IPS-18a (cell line): Measurements from ENCODE around the gene GKAP1.
"Not testable (repeated sequence)": the region's sequence is repeated elsewhere in the genome, so short reads cannot be mapped to it uniquely, and the experiment has no call there.

Experiments
- H3K27ac ChIP-seq: one replicate; pipeline ENCODE4 v1.5.1; 2013; ENCODE audit warnings: low read length
- H3K27me3 ChIP-seq: one replicate; pipeline ENCODE4 v1.6.1; 2013; ENCODE audit warnings: mild to moderate bottlenecking, low read length; ENCODE audit not compliant: control insufficient read depth, insufficient read depth
- H3K36me3 ChIP-seq: one replicate; pipeline ENCODE4 v1.6.1; 2013; ENCODE audit warnings: low read depth, low read length; ENCODE audit not compliant: control insufficient read depth
- H3K4me1 ChIP-seq: one replicate; pipeline ENCODE4 v1.6.1; 2013; ENCODE audit warnings: low read depth, low read length; ENCODE audit not compliant: control insufficient read depth
- H3K4me3 ChIP-seq: one replicate; pipeline ENCODE4 v1.5.1; 2013; ENCODE audit warnings: low read length
- H3K9ac ChIP-seq: one replicate; pipeline ENCODE4 v1.6.1; 2013; ENCODE audit warnings: mild to moderate bottlenecking, low read length, moderate library complexity
- H3K9me3 ChIP-seq: one replicate; pipeline ENCODE4 v1.6.1; 2013; ENCODE audit warnings: low read depth, low read length; ENCODE audit not compliant: control insufficient read depth

Gene GKAP1

DNA sequence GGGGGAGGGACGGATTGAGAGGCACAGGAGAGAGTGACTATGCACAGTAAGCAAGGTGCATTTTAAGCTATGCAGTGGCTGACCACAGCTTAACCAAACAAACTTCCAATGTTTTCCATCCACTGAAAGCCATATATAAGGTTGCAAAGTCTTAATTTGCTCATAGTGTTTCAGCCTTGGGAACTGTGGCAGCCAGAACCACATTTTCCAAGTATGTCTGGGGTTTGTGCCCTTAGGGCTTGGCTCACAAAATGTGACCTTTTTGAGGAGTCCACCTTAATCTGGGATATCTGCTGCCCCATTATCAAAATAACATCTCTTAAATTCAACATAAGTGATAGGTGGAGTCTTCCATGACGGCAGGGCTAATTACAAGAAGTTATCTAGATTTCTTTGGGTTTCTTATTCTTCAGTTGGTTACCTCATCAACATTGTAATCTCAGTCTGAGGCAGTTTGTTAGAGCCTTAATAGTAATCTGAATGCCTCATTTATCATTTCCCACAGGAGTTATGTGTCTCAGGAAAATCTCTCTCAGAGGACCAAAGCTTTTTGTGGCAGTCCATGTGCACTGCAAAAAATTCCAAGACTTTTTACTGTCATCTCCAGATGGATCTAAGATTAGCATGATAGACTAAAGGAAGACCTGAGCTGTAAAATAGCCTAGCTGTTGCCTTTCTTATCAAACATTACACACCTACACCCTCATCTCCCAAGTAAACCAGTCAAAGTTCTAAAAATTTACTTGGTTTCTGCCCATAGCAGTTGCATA lies 94.7 kb downstream of the GKAP1 start:
- Histone ChIP-seq H3K27ac (no peak overlapping the region), H3K36me3 (no peaks in the 10 kb centered on the region), H3K27me3 (no peaks in the 10 kb centered on the region), H3K9ac (no peak overlapping the region), H3K4me3 (no peak overlapping the region), H3K9me3 (no peaks in the 10 kb centered on the region), H3K4me1 (no peaks in the 10 kb centered on the region)

DNA sequence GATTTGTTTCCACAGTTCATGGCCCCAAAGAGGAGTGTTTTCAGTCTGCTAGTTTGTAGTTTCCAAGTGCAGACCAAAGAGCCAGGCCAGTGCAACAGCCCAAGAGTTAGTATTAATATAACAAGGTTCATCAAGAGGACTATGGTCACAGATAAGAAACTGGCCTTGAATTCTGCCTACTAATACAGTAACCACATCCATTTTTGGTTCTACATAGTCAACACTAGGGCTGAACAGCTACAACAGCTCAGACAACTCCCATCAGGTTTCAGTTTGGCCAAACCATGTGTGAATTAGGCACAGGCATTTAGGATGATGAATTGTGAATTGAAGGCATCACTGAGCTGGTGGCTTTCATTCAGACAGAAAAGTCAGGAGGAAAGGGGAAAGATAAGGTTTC lies 96.1 kb downstream of the GKAP1 start:
- H3K27me3 ChIP-seq = no peaks in the 10 kb centered on the region
- no peak overlapping the region for H3K4me3 ChIP-seq
- H3K36me3 ChIP-seq = no peaks in the 10 kb centered on the region
- H3K9ac ChIP-seq = no peak overlapping the region
- no peaks in the 10 kb centered on the region for H3K4me1 ChIP-seq
- no peaks in the 10 kb centered on the region for H3K9me3 ChIP-seq
- no peak overlapping the region for H3K27ac ChIP-seq

DNA sequence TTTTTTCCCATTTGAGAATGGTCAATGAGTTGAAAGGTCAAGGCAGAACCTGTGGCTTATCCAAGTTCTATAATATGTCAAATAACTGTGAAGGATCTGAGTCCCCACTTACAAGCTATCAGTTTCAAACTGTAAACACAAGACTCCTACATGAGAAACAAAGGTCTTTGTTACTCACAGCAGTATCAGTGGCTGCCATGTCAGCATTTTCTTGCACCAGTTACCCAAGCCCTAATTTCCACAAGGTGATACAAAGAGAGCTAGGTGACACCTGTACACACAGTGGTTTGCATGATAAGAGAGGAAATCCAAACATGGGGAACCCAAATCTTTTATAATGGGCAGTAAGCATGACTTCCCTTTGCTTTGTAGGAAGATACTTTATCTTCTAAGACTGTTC lies 101.8 kb downstream of the GKAP1 start:
- Histone ChIP-seq H3K4me3 (no peak overlapping the region), H3K27me3 (no peaks in the 10 kb centered on the region), H3K9me3 (no peaks in the 10 kb centered on the region), H3K27ac (no peak overlapping the region), H3K4me1 (no peaks in the 10 kb centered on the region), H3K9ac (no peak overlapping the region), H3K36me3 (no peaks in the 10 kb centered on the region)

DNA sequence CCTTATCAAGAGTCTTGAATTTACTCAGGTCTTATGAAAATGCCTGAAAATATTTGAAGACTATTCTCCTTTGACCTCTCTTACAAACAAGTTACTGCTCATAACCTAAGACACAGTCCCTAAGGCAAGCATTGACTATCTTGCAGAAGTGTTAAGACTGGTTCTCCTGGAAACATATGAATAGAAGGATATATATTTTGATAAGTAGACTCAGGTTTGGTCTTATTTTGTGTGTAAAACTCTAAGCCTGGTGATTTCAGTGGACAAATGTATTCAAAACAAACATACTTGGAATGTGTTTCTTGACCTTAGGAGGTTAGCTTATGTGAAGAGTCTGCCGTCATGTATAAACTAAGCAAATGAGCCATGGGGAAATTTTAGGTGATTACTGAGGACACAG lies 102.3 kb downstream of the GKAP1 start:
- Histone ChIP-seq H3K9me3 (no peaks in the 10 kb centered on the region), H3K27ac (no peak overlapping the region), H3K27me3 (no peaks in the 10 kb centered on the region), H3K36me3 (no peaks in the 10 kb centered on the region), H3K4me1 (no peaks in the 10 kb centered on the region), H3K4me3 (no peak overlapping the region), H3K9ac (no peak overlapping the region)

DNA sequence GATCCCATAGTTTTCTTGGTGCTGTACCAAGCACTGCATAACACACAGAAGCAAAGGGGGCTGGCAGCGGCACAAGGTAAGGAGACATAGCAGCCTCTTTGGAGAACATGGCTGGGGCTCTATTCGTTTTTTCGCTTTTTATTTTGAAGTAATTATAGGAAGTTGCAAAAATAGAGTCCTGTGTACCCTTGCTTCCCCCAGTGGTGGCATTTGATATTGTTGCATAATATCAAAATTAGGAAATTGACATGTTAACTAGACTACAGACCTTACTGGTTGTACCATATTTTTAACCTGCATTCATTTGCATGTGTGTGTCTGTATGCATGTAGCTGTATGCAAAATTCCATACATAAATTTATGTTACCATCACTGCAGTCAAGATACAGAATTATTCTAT lies 103.2 kb downstream of the GKAP1 start:
- H3K9ac ChIP-seq = no peak overlapping the region
- H3K4me3 ChIP-seq = no peak overlapping the region
- H3K27me3 ChIP-seq = no peaks in the 10 kb centered on the region
- H3K36me3 ChIP-seq = no peaks in the 10 kb centered on the region
- H3K27ac ChIP-seq = no peak overlapping the region
- H3K9me3 ChIP-seq = no peaks in the 10 kb centered on the region
- H3K4me1 ChIP-seq = no peaks in the 10 kb centered on the region

DNA sequence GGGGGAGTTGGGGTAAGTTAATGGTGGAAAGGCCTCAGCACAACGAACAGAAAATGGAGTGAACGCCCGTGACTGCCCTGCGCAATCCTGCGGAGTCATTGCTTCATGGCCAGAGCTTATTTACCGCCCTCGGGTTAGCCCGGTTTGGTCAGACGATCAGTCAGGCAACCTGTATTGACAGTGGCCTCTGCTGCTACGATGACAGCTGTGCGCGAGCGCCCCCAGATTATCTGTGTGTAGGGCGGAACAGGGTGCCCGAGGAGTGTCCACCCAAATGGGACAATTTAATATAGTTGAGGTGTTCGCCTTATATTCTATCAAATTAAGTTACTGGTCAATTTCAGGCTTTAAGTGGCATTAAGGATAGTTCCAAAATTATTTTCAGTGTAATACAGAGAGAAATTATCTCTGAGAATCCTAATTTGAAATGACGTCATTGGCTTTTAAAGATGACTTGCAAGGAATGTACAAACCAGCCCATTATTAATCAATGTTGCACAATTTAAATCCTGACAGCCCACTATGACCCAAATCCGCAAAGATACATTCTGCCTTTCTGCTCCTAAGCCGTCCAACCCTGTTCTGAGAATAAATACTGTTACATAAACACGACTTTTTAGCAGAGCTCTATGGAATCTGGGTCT lies 108.9 kb downstream of the GKAP1 start:
- Histone ChIP-seq H3K4me3 (peak overlapping the region; percentile 88), H3K9me3 (no peaks in the 10 kb centered on the region), H3K36me3 (no peaks in the 10 kb centered on the region), H3K9ac (peak overlapping the region; percentile 97), H3K27me3 (no peaks in the 10 kb centered on the region), H3K27ac (peak overlapping the region; percentile 99), H3K4me1 (peaks cover 8% of the 10 kb centered on the region)

DNA sequence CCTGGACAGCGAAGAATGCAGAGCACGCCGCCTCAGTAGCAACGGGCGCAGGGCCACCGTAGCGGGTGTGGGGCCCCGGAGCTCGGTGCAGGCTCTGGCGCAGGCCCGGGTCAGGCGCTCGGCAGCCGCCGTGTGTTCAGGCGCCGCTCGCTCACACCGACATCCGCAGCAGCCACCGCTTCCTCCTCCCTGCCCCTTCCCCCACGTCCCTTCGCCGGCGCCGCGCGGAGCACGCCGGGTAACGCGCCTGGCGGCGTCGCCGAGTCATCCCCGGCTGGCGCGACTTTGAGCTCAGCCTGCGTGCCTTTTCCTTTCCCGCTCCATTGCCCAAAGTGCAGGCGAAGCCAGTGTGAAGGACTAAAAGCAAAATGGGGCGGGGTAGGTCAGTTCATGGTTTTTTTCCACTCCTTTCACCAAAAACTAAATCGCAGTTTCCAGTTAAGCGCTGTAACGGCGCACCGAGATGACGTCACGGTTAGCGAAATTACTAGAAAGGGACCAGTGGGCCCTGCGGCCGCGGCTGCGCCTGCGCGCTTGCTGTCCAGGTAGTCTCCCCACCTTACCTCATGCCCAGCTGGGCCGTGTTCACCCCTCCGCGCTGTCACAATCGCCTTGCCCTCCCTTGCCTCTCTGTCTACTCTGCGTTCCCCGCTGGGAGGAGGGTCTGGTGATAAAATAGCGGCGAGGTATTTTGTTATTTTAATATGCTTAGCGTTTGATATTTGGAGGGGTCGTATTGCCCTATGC lies 109.6 kb downstream of the GKAP1 start, which contains the start of gene UBQLN1:
Gene UBQLN1, minus strand, starts transcription at position 191 of the 747 bp plus-strand sequence. CDS start 279 bp downstream, outside the sequence.
- peaks cover 8% of the 10 kb centered on the region for H3K4me1 ChIP-seq

DNA sequence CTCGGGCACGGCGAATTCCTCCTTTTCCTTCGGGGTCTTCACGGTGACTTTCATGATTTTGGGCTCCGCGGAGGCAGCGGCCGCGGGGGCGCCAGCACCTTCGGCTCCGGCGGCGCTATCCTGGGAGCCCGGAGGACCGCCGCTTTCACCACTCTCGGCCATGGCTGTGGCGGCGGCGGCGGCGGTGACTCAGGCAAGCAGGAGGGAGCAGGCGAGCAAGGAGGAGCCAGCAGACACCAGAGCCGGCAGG lies 110.1 kb downstream of the GKAP1 start:
- Histone ChIP-seq H3K27me3 (no peaks in the 10 kb centered on the region), H3K4me1 (peaks cover 8% of the 10 kb centered on the region), H3K36me3 (no peaks in the 10 kb centered on the region), H3K4me3 (peak overlapping the region; percentile 88), H3K27ac (peak overlapping the region; percentile 99), H3K9ac (peak overlapping the region; percentile 97), H3K9me3 (no peaks in the 10 kb centered on the region)

More for the DNA sequence above, 109.6 kb downstream of the GKAP1 start, which contains the start of gene UBQLN1:
- no peaks in the 10 kb centered on the region for H3K9me3 ChIP-seq
- H3K27me3 ChIP-seq = no peaks in the 10 kb centered on the region
- H3K36me3 ChIP-seq = no peaks in the 10 kb centered on the region
- H3K9ac ChIP-seq = peak within 1 kb of the TSS; percentile 97
- H3K27ac ChIP-seq = peak within 1 kb of the TSS; percentile 99
- H3K4me3 ChIP-seq = peak within 1 kb of the TSS; percentile 88

DNA sequence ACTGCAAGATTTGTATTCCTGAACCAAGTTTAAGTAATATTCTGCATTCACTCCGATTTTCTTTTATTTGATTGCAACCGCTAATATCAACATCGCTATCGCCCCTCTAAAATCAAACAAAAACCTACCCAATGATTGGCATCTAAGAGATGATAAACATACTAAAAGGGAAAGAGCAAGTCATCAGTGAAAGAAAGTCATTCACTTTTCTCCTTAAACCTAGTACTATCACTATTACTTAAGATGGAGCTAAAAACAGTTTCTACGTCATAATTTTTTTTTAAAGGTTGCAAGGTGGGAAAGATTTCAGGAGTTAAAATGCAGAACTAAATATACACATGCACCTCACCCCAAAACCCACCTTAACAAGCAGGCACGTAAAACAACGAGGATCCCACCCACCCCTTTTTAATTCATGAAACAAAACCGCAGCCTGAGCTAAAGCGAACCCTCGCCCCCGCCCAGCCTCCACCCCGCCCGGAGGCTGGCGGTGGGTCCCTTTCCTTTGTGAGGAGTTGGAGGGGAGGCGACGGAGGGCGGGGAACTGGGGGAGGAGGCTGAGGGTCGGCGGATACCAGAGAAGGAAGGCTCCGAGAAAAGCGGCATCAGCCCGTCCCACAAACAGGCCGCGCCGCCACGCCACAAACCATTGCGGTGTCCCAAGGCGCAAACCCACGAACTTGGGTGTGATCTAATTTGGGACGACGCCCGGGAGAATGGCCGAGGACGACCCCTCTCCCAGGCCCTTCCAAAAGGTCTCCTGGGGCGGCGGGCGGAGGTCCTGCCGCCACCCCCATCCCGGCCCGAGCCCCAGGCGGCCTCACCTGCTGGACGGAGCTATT lies 110.7 kb downstream of the GKAP1 start:
- Histone ChIP-seq H3K36me3 (no peaks in the 10 kb centered on the region), H3K9me3 (no peaks in the 10 kb centered on the region), H3K27ac (peak overlapping the region; percentile 99)

DNA sequence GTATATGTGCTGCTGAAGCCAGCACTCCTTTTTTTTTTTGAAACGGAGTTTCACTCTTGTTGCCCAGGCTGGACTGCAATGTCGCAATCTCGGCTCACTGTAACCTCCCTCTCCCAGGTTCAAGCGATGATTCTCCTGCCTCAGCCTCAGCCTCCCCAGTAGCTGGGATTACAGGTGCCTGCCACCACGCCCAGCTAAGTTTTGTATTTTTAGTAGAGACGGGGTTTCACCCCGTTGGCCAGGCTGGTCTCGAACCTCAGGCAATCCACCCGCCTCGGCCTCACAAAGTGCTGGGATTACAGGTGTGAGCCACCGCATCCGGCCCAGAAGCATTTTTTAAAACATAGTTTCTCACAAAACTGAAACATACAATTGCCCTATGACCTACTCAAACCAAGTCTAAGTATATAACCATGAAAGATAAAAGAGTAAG lies 112.3 kb downstream of the GKAP1 start:
- not testable (repeated sequence) for H3K9me3 ChIP-seq, H3K27ac ChIP-seq, H3K4me3 ChIP-seq, H3K27me3 ChIP-seq, H3K36me3 ChIP-seq, H3K9ac ChIP-seq
- H3K4me1 ChIP-seq = peaks cover 14% of the 10 kb centered on the region

More for the DNA sequence above, 110.7 kb downstream of the GKAP1 start:
- peak overlapping the region; percentile 97 for H3K9ac ChIP-seq
- H3K4me1 ChIP-seq = peaks cover 8% of the 10 kb centered on the region
- peak overlapping the region; percentile 88 for H3K4me3 ChIP-seq
- no peaks in the 10 kb centered on the region for H3K27me3 ChIP-seq

DNA sequence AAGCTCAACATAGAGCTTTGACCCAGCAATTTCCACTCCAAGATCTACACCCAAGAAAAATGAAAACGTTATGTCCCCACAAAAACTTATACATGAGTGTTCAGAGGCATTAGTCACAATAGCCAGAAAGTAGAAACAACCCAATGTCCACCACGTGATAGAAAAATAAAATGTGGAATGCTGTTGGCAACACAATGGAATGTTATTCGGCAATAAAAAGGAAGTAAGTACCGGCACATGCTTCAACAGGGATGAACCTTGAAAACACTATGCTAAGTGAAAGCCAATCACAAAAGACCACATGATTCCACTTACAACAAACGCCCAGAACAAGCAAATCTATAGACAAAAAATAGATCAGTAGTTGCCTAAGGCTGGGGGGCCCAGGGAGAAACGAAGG lies 115.8 kb downstream of the GKAP1 start:
- Histone ChIP-seq H3K4me3 (no peak overlapping the region), H3K36me3 (no peaks in the 10 kb centered on the region), H3K27ac (no peak overlapping the region), H3K27me3 (no peaks in the 10 kb centered on the region), H3K9ac (no peak overlapping the region), H3K4me1 (peaks cover 11% of the 10 kb centered on the region), H3K9me3 (no peaks in the 10 kb centered on the region)
